A549 (cell line): Measurements from ENCODE around the gene UROD. TPM values are rescaled to one million over a fixed set of nuclear protein-coding genes. Genes with fewer than 3 reads are reported as not detected.
A peak's percentile ranks its signal among the peaks of the same experiment; 100 is the strongest.

Experiments used
- ATAC-seq, 2 experiments: fragments of 200-7000 bp in 1 of 2; fragments of >200 bp in 1 of 2; cut with Nextera tagmentation in 1 of 2; cut with Tn5 transposase in 1 of 2; 3 replicates each; pipeline versions ENCODE4 v1.8.0 to v1.9.1; 2018 to 2020; ENCODE audit warnings: mild to moderate bottlenecking in 1 of 2, moderate library complexity in 1 of 2
- CTCF ChIA-PET: fragments of 300-600 bp; sonication (Branson Sonifier 250); formaldehyde crosslinking; extraction: SDS; loops from one replicate; lab custom pipeline; 2021; ENCODE audit warnings: antibody characterized with exemption, inconsistent platforms; lab: Yijun Ruan, JAX
- POLR2A ChIA-PET: fragments of 350-600 bp; formaldehyde crosslinking; extraction: SDS; loops from one replicate; lab custom pipeline; 2021; ENCODE audit warnings: antibody characterized with exemption, inconsistent platforms; lab: Yijun Ruan, JAX
- DNase-seq, 2 experiments: peaks; one replicate each; pipeline versions ENCODE4 v3.0.0 to v3.0.0-alpha.2; 2011 to 2016; ENCODE audit warnings: low read depth in 1 of 2, low spot score in 1 of 2
- FAIRE-seq: peaks from 2 replicates; lab custom pipeline; 2011; peaks lifted over from hg19 to GRCh38; lab: Jason Lieb, UNC
- H3K27ac ChIP-seq, 2 experiments: fragments of >200 bp; sonication (Bioruptor Twin); formaldehyde crosslinking; 3 replicates each; pipeline ENCODE4 v1.5.1; 2016 to 2017
- H3K4me1 ChIP-seq: fragments of >200 bp; sonication (Bioruptor Twin); formaldehyde crosslinking; 3 replicates; pipeline ENCODE4 v1.6.1; 2016
- H3K4me2 ChIP-seq: fragments of >200 bp; sonication (Bioruptor Twin); formaldehyde crosslinking; 3 replicates; pipeline ENCODE4 v1.6.1; 2016
- H3K4me3 ChIP-seq: fragments of >200 bp; sonication (Bioruptor Twin); formaldehyde crosslinking; 3 replicates; pipeline ENCODE4 v1.5.1; 2016
- H3K9me3 ChIP-seq: fragments of >200 bp; sonication (Bioruptor Twin); formaldehyde crosslinking; 3 replicates; pipeline ENCODE4 v1.6.1; 2016
- BHLHE40 ChIP-seq: IDR thresholded peaks from 2 replicates; pipeline ENCODE4 v1.6.1; 2012; ENCODE audit warnings: low read depth, low read length, inconsistent platforms
- CBX8 ChIP-seq: fragments of 200-600 bp; sonication (generic); IDR thresholded peaks from 2 replicates; pipeline ENCODE4 v1.6.1; 2016
- CEBPB ChIP-seq, 2 experiments: fragments of >200 bp in 1 of 2; sonication (Bioruptor Twin) in 1 of 2; formaldehyde crosslinking in 1 of 2; IDR thresholded peaks; 2 replicates each; pipeline ENCODE4 v1.6.1; 2012 to 2016
- CHD4 ChIP-seq: fragments of 200-600 bp; sonication (generic); IDR thresholded peaks from 2 replicates; pipeline ENCODE4 v1.6.1; 2016; ENCODE audit warnings: antibody characterized with exemption, mild to moderate bottlenecking, borderline replicate concordance
- FOSB ChIP-seq: fragments of 250-450 bp; sonication (Bioruptor Pico); IDR thresholded peaks from 2 replicates; pipeline ENCODE4 v1.5.0; 2020; ENCODE audit warnings: mild to moderate bottlenecking, moderate library complexity
- FOXS1 ChIP-seq: fragments of 250-450 bp; sonication (Bioruptor Pico); IDR thresholded peaks from 2 replicates; pipeline ENCODE4 v1.5.0; 2020; ENCODE audit warnings: mild to moderate bottlenecking, moderate library complexity
- GATA3 ChIP-seq: IDR thresholded peaks from 2 replicates; pipeline ENCODE4 v1.6.1; 2012; ENCODE audit warnings: borderline replicate concordance
- HDAC2 ChIP-seq: fragments of 200-600 bp; sonication (generic); IDR thresholded peaks from 2 replicates; pipeline ENCODE4 v1.6.1; 2016
- HOXB5 ChIP-seq: fragments of 250-450 bp; sonication (Bioruptor Pico); IDR thresholded peaks from 2 replicates; pipeline ENCODE4 v1.5.0; 2020; ENCODE audit warnings: mild to moderate bottlenecking, moderate library complexity
- JUN ChIP-seq, 2 experiments: fragments of >200 bp; sonication (Bioruptor Twin); formaldehyde crosslinking; IDR thresholded peaks; 2 replicates in 1 of 2; 3 replicates in 1 of 2; pipeline ENCODE4 v1.6.1; 2016 to 2017
- JUNB ChIP-seq: fragments of >200 bp; sonication (Bioruptor Twin); formaldehyde crosslinking; IDR thresholded peaks from 2 replicates; pipeline ENCODE4 v1.6.1; 2016
- KDM5A ChIP-seq: fragments of 200-600 bp; sonication (generic); IDR thresholded peaks from 2 replicates; pipeline ENCODE4 v1.6.1; 2016; ENCODE audit warnings: antibody characterized with exemption, mild to moderate bottlenecking
- MAFK ChIP-seq: fragments of 450-650 bp; IDR thresholded peaks from 2 replicates; pipeline ENCODE4 v1.6.1; 2014; ENCODE audit not compliant: partially characterized antibody
- MYC ChIP-seq: IDR thresholded peaks from 2 replicates; pipeline ENCODE4 v1.6.1; 2012; ENCODE audit warnings: mild to moderate bottlenecking, inconsistent platforms, low read length, improper control_type of control experiment, borderline replicate concordance
- POLR2A ChIP-seq: IDR thresholded peaks from 2 replicates; pipeline ENCODE4 v1.6.1; 2012; ENCODE audit warnings: mild to moderate bottlenecking, low read length
- RAD21 ChIP-seq, 2 experiments: fragments of >200 bp in 1 of 2; sonication (Bioruptor Twin) in 1 of 2; formaldehyde crosslinking in 1 of 2; IDR thresholded peaks in 1 of 2; conservative IDR thresholded peaks in 1 of 2; 2 replicates in 1 of 2; 3 replicates in 1 of 2; pipeline ENCODE4 v1.6.1; 2012 to 2018; ENCODE audit warnings: inconsistent platforms in 1 of 2
- SMC3 ChIP-seq: fragments of >200 bp; sonication (Bioruptor Twin); formaldehyde crosslinking; IDR thresholded peaks from 3 replicates; pipeline ENCODE4 v1.6.1; 2018; ENCODE audit warnings: inconsistent platforms
- SREBF2 ChIP-seq: fragments of 450-650 bp; IDR thresholded peaks from 2 replicates; pipeline ENCODE4 v1.6.1; 2014; ENCODE audit warnings: mild to moderate bottlenecking, moderate library complexity
- ZFP36 ChIP-seq: fragments of 450-650 bp; IDR thresholded peaks from 2 replicates; pipeline ENCODE4 v1.6.1; 2014; ENCODE audit warnings: borderline replicate concordance; ENCODE audit not compliant: partially characterized antibody
- WGBS: methylation state at CpG from one replicate; pipeline ENCODE4 v1.1.6; 2017; ENCODE audit errors: missing lambda C conversion rate; 5-methylcytosine and 5-hydroxymethylcytosine counted together
- polyA plus RNA-seq, 4 experiments: library from polyadenylated mRNA; depleted of rRNA in 3 of 4; stranded (reverse); fragments of >200 nt; fragmentation: RNase III in 1 of 4; extraction: RNeasy Plus Mini Kit Qiagen cat#74134 plus additional on column Dnase treatment in 1 of 4; gene quantifications; 2 replicates in 3 of 4; 3 replicates in 1 of 4; pipeline ENCODE4 v1.2.3, GENCODE V29; 2011 to 2017
- TF ChIP-seq, protein P1 (sequence below): fragments of >200 bp; sonication (Bioruptor Twin); formaldehyde crosslinking; IDR thresholded peaks from 3 replicates; pipeline ENCODE4 v1.5.1; 2016
- TF ChIP-seq, protein P2 (sequence below): fragments of 250-450 bp; sonication (Bioruptor Pico); IDR thresholded peaks from 2 replicates; pipeline ENCODE4 v1.5.0; 2021; ENCODE audit warnings: mild to moderate bottlenecking, moderate library complexity, borderline replicate concordance

UROD gene
- polyA plus RNA-seq, 2 of the 4 experiments (the other 2 are of a cell fraction) = 57.8 to 59.0 TPM

DNA sequence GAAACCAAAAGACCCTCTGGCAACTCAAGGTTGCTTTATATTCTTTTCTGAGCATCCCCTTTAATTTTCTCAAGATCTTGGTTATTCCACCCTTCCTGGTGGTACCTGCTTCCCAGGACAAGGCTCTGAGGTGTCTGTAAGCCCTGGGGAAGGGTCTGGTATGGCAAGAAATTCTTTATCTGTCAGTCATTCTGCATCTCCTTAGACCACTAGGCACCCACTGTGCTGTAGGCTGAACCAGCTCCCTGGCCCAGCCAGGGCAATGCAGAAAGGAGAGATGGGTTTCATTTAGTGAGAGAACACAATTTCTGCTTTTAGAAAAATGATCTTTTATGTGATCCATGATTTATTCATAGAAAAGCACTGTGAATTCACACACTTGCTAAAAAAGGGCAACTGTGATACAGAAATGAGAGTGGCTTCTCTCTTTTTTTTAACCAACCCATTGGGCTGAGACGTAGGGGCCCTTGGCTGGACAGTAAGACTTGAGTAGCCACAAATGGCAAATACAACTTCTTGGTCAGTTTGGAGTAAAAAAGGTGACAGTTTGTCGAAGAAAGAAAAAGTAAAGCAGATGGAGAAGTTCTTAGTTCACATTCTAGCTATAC lies 4.1 kb downstream of the UROD start (continued):
- TF ChIP-seq BHLHE40 = no peak
- no peak for TF ChIP-seq RAD21 (conservative IDR thresholded peaks at IDR 0.05 in 1 of 2, IDR thresholded peaks at IDR 0.05 in 1 of 2)
- no peak for TF ChIP-seq GATA3

DNA sequence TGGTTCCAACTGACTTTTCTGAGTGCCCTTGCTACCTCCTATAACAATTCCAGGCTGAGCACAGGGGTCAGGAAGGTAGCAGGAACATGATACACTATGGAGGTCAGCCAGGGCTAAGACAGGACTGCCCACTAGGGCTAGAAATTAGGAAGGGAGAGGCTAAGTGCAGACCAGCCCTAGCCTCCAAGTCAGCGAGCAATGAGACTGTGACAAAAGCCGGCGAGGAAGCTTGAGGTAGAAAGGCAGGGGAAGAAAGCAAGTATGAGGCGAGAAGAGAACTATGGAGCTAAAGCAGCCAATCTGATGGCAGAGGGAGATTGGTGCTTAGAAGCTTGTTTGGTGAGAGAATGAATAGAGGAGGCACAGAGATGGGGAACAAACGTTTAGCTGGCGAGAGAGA lies 4.7 kb downstream of the UROD start:
- DNase-seq (no peak), ATAC-seq (no peak)
- POLR2A ChIA-PET = interaction anchor here (1.4 kb wide), 1 partner anchor 286 kb away, joined by 3 read pairs; no protein-coding TSS in a partner anchor

DNA sequence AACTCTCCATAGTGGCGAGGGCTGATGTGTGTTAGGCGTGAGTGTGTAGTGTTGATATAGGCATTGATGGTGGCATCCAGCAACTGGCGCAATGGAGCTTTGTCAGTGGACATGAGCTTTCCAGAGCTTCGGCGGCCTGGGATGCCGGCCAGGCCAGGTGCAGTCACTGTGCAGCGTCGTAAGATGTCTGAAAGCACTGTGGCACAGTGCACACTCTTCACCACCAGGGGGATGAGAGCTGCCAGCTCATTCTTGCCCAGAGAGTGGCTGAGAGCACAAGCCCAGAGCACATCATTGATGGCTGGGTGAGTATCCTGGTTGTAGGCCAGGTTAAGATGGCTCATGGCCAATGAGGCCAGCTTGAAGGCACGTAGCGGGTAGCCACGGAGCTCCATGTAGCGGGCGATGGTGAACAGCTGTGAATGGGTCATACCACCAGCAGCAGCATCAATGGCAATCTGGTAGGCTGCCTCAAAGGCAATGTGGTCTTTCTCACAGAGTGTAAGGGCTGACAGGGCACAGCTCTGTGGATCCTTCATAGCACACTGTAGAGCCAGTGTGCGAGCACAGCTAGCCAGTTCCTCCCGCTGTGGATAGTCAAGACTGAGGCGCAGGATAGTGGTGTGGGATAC lies 6.7 kb downstream of the UROD start:
- no peaks in the 10 kb centered on the region for H3K4me1 ChIP-seq
- WGBS = 58% methylated on average over 10 of the region's 16 CpGs
- H3K9me3 ChIP-seq = no peaks in the 10 kb centered on the region
- POLR2A ChIA-PET = interaction anchor here (1.0 kb wide), 1 partner anchor 285 kb away, joined by 7 read pairs; no protein-coding TSS in a partner anchor
- ATAC-seq = peak; percentile 89 to 96
- H3K4me2 ChIP-seq = no peak overlapping the region
- FAIRE-seq = no peak
- TF ChIP-seq, protein P1, sequence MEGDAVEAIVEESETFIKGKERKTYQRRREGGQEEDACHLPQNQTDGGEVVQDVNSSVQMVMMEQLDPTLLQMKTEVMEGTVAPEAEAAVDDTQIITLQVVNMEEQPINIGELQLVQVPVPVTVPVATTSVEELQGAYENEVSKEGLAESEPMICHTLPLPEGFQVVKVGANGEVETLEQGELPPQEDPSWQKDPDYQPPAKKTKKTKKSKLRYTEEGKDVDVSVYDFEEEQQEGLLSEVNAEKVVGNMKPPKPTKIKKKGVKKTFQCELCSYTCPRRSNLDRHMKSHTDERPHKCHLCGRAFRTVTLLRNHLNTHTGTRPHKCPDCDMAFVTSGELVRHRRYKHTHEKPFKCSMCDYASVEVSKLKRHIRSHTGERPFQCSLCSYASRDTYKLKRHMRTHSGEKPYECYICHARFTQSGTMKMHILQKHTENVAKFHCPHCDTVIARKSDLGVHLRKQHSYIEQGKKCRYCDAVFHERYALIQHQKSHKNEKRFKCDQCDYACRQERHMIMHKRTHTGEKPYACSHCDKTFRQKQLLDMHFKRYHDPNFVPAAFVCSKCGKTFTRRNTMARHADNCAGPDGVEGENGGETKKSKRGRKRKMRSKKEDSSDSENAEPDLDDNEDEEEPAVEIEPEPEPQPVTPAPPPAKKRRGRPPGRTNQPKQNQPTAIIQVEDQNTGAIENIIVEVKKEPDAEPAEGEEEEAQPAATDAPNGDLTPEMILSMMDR = peak; percentile 55
- no peak for TF ChIP-seq ZFP36
- TF ChIP-seq CBX8 = no peak
- no peak for TF ChIP-seq JUNB
- TF ChIP-seq SMC3 = peak; percentile 84
- TF ChIP-seq KDM5A = no peak
- peak; percentile 63 to 68 for TF ChIP-seq RAD21 (conservative IDR thresholded peaks at IDR 0.05 in 1 of 2, IDR thresholded peaks at IDR 0.05 in 1 of 2)
- no peak for TF ChIP-seq SREBF2
- no peak for TF ChIP-seq CEBPB (IDR thresholded peaks at IDR 0.05)
- no peak for TF ChIP-seq CHD4
- TF ChIP-seq FOSB (CRISPR knock-in tag) = no peak
- TF ChIP-seq MAFK = no peak
- DNase-seq = peak; percentile 24 to 62
- H3K27ac ChIP-seq = no peak overlapping the region
- CTCF ChIA-PET = interaction anchor here (0.7 to 20.8 kb wide), 28 partner anchors 8 to 494 kb away, joined by 3 to 488 read pairs (median 3); partner anchors contain the start of gene TESK2
- no peak overlapping the region for H3K4me3 ChIP-seq

More for the DNA sequence above, 4.7 kb downstream of the UROD start:
- Histone ChIP-seq H3K4me2 (no peak overlapping the region), H3K4me3 (no peak overlapping the region), H3K4me1 (no peaks in the 10 kb centered on the region), H3K9me3 (no peaks in the 10 kb centered on the region), H3K27ac (no peak overlapping the region)
- FAIRE-seq = no peak
- TF ChIP-seq MYC (no peak), JUN (IDR thresholded peaks at IDR 0.05) (no peak), FOXS1 (no peak), POLR2A (no peak)
- CTCF ChIA-PET = interaction anchor here (2.4 to 20.8 kb wide), 3 partner anchors 13 to 477 kb away, joined by 23 to 488 read pairs (median 56); partner anchors contain the start of gene TESK2
- 65% methylated on average over 6 of the region's 6 CpGs for WGBS

DNA sequence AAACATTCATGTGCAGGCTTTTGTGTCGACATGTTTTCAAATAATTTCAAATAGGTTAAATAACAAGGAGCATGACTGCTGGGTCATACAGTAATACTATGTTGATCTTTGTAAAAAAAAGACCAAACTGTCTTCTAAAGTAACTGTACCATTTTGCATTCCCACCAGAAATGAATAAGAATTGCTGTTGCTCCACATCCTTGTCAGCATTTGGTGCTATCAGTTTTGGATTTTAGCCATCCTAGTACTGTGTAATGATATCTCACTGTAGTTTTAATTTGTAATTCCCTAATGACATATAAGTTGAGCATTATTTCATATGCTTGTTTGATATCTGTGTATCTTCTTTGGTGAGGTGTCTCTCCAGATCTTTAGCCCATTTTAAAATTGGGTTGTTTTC lies 11.6 kb downstream of the UROD start:
- WGBS = 21% methylated on average over 1 of the region's 1 CpG
- ChIA-PET CTCF (no interaction called here), POLR2A (no interaction called here)
- H3K4me2 ChIP-seq = no peak overlapping the region
- H3K4me1 ChIP-seq = no peaks in the 10 kb centered on the region
- FAIRE-seq = no peak
- TF ChIP-seq ZFP36 = peak; percentile 59
- no peak for TF ChIP-seq HDAC2
- TF ChIP-seq, protein P2, sequence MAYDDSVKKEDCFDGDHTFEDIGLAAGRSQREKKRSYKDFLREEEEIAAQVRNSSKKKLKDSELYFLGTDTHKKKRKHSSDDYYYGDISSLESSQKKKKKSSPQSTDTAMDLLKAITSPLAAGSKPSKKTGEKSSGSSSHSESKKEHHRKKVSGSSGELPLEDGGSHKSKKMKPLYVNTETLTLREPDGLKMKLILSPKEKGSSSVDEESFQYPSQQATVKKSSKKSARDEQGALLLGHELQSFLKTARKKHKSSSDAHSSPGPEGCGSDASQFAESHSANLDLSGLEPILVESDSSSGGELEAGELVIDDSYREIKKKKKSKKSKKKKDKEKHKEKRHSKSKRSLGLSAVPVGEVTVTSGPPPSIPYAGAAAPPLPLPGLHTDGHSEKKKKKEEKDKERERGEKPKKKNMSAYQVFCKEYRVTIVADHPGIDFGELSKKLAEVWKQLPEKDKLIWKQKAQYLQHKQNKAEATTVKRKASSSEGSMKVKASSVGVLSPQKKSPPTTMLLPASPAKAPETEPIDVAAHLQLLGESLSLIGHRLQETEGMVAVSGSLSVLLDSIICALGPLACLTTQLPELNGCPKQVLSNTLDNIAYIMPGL (CRISPR knock-in tag) = no peak
- TF ChIP-seq HOXB5 (CRISPR knock-in tag) = no peak
- TF ChIP-seq, all 56 proteins: peak for 1
- Histone ChIP-seq H3K4me3 (no peak overlapping the region), H3K27ac (no peak overlapping the region), H3K9me3 (no peaks in the 10 kb centered on the region)
- no peak for DNase-seq
- ATAC-seq = no peak
